ENCODE results near the gene TTLL11. TPM values are rescaled to one million over a fixed set of nuclear protein-coding genes. Genes with fewer than 3 reads are reported as not detected.

TTLL11 gene
- total RNA-seq, 6 donors from 2014 or later: 6.8 to 18.9 (median 12.9) TPM

- Histone ChIP-seq H3K4me3 (no peak overlapping the region), H3K4me1 (peaks cover 0 to 4% (median 0%) of the 10 kb centered on the region in 4 donors), H3K27ac (no peak overlapping the region), H3K27me3 (no peaks in the 10 kb centered on the region), H3K36me3 (no peaks in the 10 kb centered on the region), H3K9me3 (no peaks in the 10 kb centered on the region)
- TF ChIP-seq POLR2AphosphoS5 (IDR thresholded peaks at IDR 0.05) (no peak), EP300 (IDR thresholded peaks at IDR 0.05) (no peak), POLR2A (IDR thresholded peaks at IDR 0.05) (no peak), CTCF (IDR thresholded peaks at IDR 0.05) (no peak)
- 91 to 93% methylated on average over 4 of the region's 4 CpGs for WGBS, 2 donors
- ATAC-seq (ENCODE audit: low FRiP score in 2 of 2) (no peak), DNase-seq (no peak)
Observed at GRCh38 chr9:122011818-122012498, 81.2 kb downstream of the TTLL11 start.

- Histone ChIP-seq H3K36me3 (no peaks in the 10 kb centered on the region), H3K4me3 (no peak overlapping the region), H3K9me3 (no peaks in the 10 kb centered on the region), H3K27ac (no peak overlapping the region), H3K4me1 (no peaks in the 10 kb centered on the region), H3K27me3 (no peaks in the 10 kb centered on the region)
- 88% methylated on average over 10 of the region's 10 CpGs for WGBS, 2 donors
- DNase-seq (no peak), ATAC-seq (ENCODE audit: low FRiP score in 2 of 2) (no peak)
- TF ChIP-seq POLR2A (IDR thresholded peaks at IDR 0.05) (no peak), CTCF (IDR thresholded peaks at IDR 0.05) (no peak), EP300 (IDR thresholded peaks at IDR 0.05) (no peak), POLR2AphosphoS5 (IDR thresholded peaks at IDR 0.05) (no peak)
Observed at GRCh38 chr9:122008559-122008958, 84.5 kb downstream of the TTLL11 start.

- Histone ChIP-seq H3K9me3 (no peaks in the 10 kb centered on the region), H3K27ac (no peak overlapping the region), H3K36me3 (no peaks in the 10 kb centered on the region), H3K4me3 (no peak overlapping the region), H3K27me3 (no peaks in the 10 kb centered on the region), H3K4me1 (no peaks in the 10 kb centered on the region)
- ATAC-seq (ENCODE audit: low FRiP score in 2 of 2) (no peak), DNase-seq (no peak)
- TF ChIP-seq POLR2A (IDR thresholded peaks at IDR 0.05): no peak
- TF ChIP-seq CTCF (IDR thresholded peaks at IDR 0.05): no peak
- TF ChIP-seq EP300 (IDR thresholded peaks at IDR 0.05): no peak
- TF ChIP-seq POLR2AphosphoS5 (IDR thresholded peaks at IDR 0.05): no peak
- WGBS, 2 donors: 58 to 73% methylated on average over 1 of the region's 1 CpG
Observed at GRCh38 chr9:122007837-122008236, 85.3 kb downstream of the TTLL11 start.

GRCh38 chr9:122005597-122005996 is 87.5 kb downstream of the TTLL11 start:
- TF ChIP-seq POLR2AphosphoS5 (IDR thresholded peaks at IDR 0.05) (no peak), CTCF (IDR thresholded peaks at IDR 0.05) (peak in 1 of 6 experiments; percentile 13), EP300 (IDR thresholded peaks at IDR 0.05) (no peak)
- Histone ChIP-seq H3K27ac (no peak overlapping the region), H3K27me3 (no peaks in the 10 kb centered on the region), H3K4me1 (peaks cover 0 to 7% (median 5%) of the 10 kb centered on the region in 4 donors), H3K4me3 (no peak overlapping the region), H3K9me3 (no peaks in the 10 kb centered on the region), H3K36me3 (no peaks in the 10 kb centered on the region)
- ATAC-seq (ENCODE audit: low FRiP score in 2 of 2) (no peak), DNase-seq (no peak)
- WGBS, 2 donors: 45 to 72% methylated on average over 1 of the region's 1 CpG

GRCh38 chr9:122004589-122004988 is 88.5 kb downstream of the TTLL11 start:
- TF ChIP-seq POLR2AphosphoS5 (IDR thresholded peaks at IDR 0.05): no peak
- no peak for TF ChIP-seq EP300 (IDR thresholded peaks at IDR 0.05)
- TF ChIP-seq CTCF (IDR thresholded peaks at IDR 0.05): no peak
- WGBS, 2 donors: 95 to 97% methylated on average over 6 of the region's 6 CpGs
- DNase-seq (no peak), ATAC-seq (ENCODE audit: low FRiP score in 2 of 2) (no peak)
- H3K27ac ChIP-seq: no peak overlapping the region
- H3K27me3 ChIP-seq: no peaks in the 10 kb centered on the region
- peaks cover 0 to 7% (median 5%) of the 10 kb centered on the region in 4 donors for H3K4me1 ChIP-seq
- no peak overlapping the region for H3K4me3 ChIP-seq
- no peaks in the 10 kb centered on the region for H3K9me3 ChIP-seq
- no peaks in the 10 kb centered on the region for H3K36me3 ChIP-seq

Data from upper lobe of left lung (tissue), 6 donors.